ENCODE measurements around the gene NHEJ1.

DNA sequence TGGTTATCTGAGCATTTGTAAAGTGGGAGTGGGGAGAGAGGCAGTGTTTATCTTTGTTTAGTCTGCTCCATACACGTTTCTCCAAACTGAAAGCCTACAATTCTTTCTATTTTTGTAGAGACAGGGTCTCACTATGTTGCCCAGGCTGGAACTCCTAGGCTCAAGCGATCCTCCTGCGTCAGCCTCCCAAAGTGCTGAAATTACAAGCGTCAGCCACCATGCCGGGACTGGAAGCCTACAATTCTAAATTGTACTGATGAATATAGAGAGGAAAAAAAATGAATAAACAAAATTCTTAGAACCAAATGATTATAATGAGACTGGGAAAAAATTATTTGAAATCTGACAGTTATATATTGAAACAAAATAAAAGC is 44.5 kb upstream of the NHEJ1 start:
- TF ChIP-seq, protein P1, sequence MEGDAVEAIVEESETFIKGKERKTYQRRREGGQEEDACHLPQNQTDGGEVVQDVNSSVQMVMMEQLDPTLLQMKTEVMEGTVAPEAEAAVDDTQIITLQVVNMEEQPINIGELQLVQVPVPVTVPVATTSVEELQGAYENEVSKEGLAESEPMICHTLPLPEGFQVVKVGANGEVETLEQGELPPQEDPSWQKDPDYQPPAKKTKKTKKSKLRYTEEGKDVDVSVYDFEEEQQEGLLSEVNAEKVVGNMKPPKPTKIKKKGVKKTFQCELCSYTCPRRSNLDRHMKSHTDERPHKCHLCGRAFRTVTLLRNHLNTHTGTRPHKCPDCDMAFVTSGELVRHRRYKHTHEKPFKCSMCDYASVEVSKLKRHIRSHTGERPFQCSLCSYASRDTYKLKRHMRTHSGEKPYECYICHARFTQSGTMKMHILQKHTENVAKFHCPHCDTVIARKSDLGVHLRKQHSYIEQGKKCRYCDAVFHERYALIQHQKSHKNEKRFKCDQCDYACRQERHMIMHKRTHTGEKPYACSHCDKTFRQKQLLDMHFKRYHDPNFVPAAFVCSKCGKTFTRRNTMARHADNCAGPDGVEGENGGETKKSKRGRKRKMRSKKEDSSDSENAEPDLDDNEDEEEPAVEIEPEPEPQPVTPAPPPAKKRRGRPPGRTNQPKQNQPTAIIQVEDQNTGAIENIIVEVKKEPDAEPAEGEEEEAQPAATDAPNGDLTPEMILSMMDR (IDR thresholded peaks at IDR 0.05) = no peak
- TF ChIP-seq POLR2A (IDR thresholded peaks at IDR 0.05) (no peak), POLR2AphosphoS5 (IDR thresholded peaks at IDR 0.05) (no peak)
